RCC 7860 (cell line): ENCODE data around the gene UVSSA.
A peak's percentile ranks its signal among the peaks of the same experiment; 100 is the strongest.
"Not testable (repeated sequence)": the region's sequence is repeated elsewhere in the genome, so short reads cannot be mapped to it uniquely, and the experiment has no call there.

Experiments
- DNase-seq: peaks from one replicate; pipeline ENCODE4 v3.0.0-alpha.2; 2015; ENCODE audit warnings: low spot score
- FAIRE-seq: peaks from 2 replicates; lab custom pipeline; 2012; peaks lifted over from hg19 to GRCh38; lab: Jason Lieb, UNC

UVSSA gene

GRCh38 chr4:1329408-1330371, 17.3 kb upstream of the UVSSA start:
- DNase-seq, result peak; percentile 91
- peak; percentile 88 for FAIRE-seq

- FAIRE-seq, result peak; percentile 65
- DNase-seq, result peak; percentile 76
These were observed 16.0 kb upstream of the UVSSA start for GRCh38 chr4:1330761-1331590.

GRCh38 chr4:1331591-1332353, 15.2 kb upstream of the UVSSA start:
- FAIRE-seq, result no peak
- DNase-seq, result no peak

- no peak for DNase-seq
- FAIRE-seq, result no peak
These were observed 14.3 kb upstream of the UVSSA start for GRCh38 chr4:1332686-1333085.

- FAIRE-seq (no peak), DNase-seq (no peak)
These were observed 13.8 kb upstream of the UVSSA start for GRCh38 chr4:1333256-1333655.

- FAIRE-seq, DNase-seq: not testable (repeated sequence)
These were observed 13.0 kb upstream of the UVSSA start for GRCh38 chr4:1333851-1334578.

- no peak for FAIRE-seq
- DNase-seq, result no peak
These were observed 12.5 kb upstream of the UVSSA start for GRCh38 chr4:1334579-1334895.

GRCh38 chr4:1335193-1335883, 11.7 kb upstream of the UVSSA start:
- not testable (repeated sequence) for DNase-seq, FAIRE-seq

GRCh38 chr4:1336088-1336491, 10.9 kb upstream of the UVSSA start:
- FAIRE-seq, result no peak

GRCh38 chr4:1337376-1337831, 9.6 kb upstream of the UVSSA start:
- peak; percentile 18 for FAIRE-seq
- DNase-seq, result peak; percentile 80

More at GRCh38 chr4:1336088-1336491, 10.9 kb upstream of the UVSSA start:
- DNase-seq, result no peak

- DNase-seq, result no peak
- no peak for FAIRE-seq
These were observed 8.9 kb upstream of the UVSSA start for GRCh38 chr4:1337951-1338751.

GRCh38 chr4:1338752-1339414, 8.1 kb upstream of the UVSSA start:
- FAIRE-seq (no peak), DNase-seq (no peak)

GRCh38 chr4:1339489-1339888, 7.5 kb upstream of the UVSSA start:
- DNase-seq, result no peak
- FAIRE-seq, result no peak

- DNase-seq, result no peak
- FAIRE-seq, result no peak
These were observed 6.7 kb upstream of the UVSSA start for GRCh38 chr4:1340181-1340747.

GRCh38 chr4:1340861-1341260, 6.1 kb upstream of the UVSSA start:
- FAIRE-seq, result no peak
- DNase-seq, result no peak

GRCh38 chr4:1342003-1342402, 5.0 kb upstream of the UVSSA start:
- FAIRE-seq, result no peak
- no peak for DNase-seq

- DNase-seq, result no peak
- no peak for FAIRE-seq
These were observed 2.3 kb upstream of the UVSSA start for GRCh38 chr4:1344696-1345095.
